Hypothalamus (tissue), 51 donors: ENCODE results near the gene TAPT1.
"Not testable (repeated sequence)": the region's sequence is repeated elsewhere in the genome, so short reads cannot be mapped to it uniquely, and the experiment has no call there.

ENCODE experiments used
- DNase-seq, 51 donors: peaks; one replicate each; lab custom pipeline; 2025; lab: John Stamatoyannopoulos, UW

The TAPT1 gene

GRCh38 chr4:16187455-16187854, 38.8 kb downstream of the TAPT1 start:
- no peak for DNase-seq

GRCh38 chr4:16186986-16187385, 39.3 kb downstream of the TAPT1 start:
- no peak for DNase-seq

DNA sequence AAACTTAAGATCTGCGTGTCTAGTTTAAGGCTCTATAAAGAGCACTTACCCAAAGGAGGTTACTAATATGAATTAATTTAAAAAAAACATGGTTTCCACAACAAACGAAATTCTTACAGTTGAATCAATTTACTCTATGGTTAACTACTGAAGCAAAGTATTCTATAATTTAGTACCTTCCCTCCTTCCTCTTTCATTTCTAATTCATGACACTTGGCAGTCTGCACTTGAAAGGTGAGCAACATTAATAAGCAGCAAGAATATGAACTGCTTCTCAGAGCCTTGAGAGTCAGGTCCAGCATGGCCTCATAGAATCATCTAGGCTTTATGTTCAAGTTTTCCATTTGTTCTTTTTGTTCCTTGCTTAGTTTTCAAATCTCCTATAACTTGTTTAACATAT, 42.7 kb downstream of the TAPT1 start:
- no peak for DNase-seq

DNA sequence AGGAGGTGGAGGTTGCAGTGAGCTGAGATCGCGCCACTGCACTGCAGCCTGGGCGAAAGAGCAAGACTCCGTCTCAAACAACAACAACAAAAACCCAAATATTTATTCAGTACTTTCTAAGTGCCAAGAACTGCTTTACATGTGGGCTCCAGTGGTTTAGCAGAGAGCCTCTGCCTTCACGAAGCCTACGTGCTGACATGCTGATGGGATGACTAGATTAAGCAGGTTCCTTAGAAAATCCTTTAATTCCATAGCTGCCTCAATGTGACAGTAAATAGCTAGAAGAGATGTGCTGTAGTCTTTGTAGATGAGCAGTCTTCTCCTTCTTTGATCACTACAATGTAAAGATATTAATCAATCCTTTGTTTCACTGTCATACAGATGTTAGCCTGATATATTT, 49.6 kb downstream of the TAPT1 start:
- no peak for DNase-seq

GRCh38 chr4:16171831-16172230, 54.4 kb downstream of the TAPT1 start:
- no peak for DNase-seq

DNA sequence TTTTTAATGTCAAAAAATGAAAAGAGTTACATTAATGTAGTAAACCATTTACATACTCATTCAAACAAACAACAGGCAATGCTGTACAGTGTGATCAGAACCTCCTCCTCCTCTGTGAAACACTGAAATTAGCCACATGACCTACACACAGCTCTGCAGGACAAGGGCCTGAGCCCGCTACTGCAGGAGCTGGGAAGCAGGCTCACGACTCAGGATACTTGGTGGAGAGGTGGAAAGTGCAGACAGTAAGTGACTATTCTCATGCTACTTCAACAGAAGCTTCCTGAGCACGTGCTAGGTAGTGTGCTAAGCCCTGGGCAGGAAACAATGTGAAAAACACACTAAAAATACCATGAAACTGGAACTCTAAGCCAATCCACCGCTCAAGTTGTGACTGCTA, 56.8 kb downstream of the TAPT1 start:
- no peak for DNase-seq

DNA sequence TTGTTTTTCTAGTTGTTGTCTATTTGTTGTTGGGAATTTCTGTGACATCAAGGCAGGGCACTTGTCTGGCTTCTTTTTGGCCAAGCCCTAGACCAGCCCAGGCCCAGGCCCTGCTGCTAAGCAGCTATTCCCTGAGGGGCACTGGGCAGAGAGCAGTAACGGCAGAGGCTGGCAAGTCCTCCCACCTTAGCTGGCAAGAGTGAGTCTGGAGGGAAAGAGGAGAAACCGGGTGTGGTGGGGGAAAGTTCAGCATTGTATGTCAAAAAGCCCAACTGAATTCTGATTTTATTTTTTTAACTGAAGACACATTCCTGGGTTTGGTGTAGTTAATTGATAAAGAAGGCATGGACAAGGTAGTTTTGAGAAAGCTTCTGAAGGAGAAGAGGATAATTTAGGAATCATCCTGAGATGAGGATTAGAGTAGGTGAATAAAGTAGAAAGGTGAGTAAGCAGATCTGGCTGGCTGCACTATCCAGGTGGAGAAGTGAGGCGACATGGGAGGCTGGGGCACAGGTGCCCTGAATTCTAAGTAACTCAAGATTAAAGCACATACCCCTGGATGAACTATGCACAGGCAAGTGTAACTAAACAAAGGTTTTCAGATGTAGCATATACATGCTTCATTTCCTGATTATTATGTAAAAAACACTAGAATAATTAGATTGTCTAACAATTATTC, 57.4 kb downstream of the TAPT1 start:
- no peak for DNase-seq

- DNase-seq: no peak
Measured at GRCh38 chr4:16168144-16168543, 58.1 kb downstream of the TAPT1 start.

DNA sequence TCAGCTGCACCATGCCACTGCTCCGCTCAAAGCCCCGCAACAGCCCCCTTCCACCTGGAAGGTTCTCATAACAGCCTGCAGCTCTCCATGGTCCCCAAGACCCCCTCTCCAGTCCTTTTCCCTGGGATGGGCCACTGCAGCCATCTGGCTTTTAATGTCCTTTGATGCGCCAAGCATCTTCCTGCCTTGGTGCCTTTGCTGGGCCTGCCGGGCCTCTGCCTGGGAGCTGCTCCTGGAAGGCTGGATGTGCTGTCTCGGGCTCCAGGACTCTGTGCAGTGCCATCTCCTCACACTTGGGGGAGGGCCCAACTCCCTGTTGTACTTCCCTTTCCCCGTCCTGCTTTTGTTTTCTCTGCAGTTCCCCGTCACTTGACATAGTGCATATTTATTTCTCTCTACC, 60.3 kb downstream of the TAPT1 start:
- no peak for DNase-seq

DNA sequence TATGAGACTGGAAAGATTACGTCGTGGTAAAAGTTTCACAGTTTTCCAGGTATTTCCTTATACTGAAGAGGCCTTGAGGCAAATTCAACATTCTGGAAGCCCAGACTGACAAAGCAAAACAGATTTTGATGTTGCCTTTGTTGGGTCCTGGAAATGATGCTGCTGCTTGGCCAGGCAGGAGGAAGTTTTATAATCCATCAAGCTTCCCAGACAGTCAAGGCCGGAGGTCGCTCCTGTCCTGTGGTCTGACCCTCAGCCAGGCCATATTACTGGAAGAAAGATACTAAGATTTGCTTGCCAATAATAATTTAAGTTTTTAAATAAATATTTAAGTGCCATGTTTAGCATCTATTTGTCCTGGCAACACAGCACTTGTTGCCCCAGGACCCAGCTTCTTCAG, 63.4 kb downstream of the TAPT1 start:
- DNase-seq: no peak

- no peak for DNase-seq
Measured at GRCh38 chr4:16161851-16162408, 64.3 kb downstream of the TAPT1 start.

GRCh38 chr4:16160457-16160856, 65.8 kb downstream of the TAPT1 start:
- DNase-seq: no peak

GRCh38 chr4:16159286-16159685, 67.0 kb downstream of the TAPT1 start:
- DNase-seq: no peak

DNA sequence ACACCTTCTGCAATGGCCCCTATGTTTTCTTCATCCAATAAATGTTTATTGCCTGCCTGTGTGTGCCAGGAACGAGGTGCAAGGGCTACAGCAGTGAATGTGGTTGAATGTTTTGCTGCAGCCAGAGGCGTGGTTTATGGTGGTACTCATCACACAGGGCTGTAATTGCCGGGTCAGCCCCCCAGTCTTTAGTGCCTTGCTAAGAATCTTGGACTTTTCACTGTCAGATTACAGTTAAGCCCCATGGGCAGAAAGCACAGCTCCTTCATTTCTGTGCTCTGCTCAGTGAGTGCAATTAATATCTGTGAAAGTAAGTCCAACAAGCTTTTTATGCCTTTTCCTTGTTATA, 67.8 kb downstream of the TAPT1 start:
- no peak for DNase-seq

DNA sequence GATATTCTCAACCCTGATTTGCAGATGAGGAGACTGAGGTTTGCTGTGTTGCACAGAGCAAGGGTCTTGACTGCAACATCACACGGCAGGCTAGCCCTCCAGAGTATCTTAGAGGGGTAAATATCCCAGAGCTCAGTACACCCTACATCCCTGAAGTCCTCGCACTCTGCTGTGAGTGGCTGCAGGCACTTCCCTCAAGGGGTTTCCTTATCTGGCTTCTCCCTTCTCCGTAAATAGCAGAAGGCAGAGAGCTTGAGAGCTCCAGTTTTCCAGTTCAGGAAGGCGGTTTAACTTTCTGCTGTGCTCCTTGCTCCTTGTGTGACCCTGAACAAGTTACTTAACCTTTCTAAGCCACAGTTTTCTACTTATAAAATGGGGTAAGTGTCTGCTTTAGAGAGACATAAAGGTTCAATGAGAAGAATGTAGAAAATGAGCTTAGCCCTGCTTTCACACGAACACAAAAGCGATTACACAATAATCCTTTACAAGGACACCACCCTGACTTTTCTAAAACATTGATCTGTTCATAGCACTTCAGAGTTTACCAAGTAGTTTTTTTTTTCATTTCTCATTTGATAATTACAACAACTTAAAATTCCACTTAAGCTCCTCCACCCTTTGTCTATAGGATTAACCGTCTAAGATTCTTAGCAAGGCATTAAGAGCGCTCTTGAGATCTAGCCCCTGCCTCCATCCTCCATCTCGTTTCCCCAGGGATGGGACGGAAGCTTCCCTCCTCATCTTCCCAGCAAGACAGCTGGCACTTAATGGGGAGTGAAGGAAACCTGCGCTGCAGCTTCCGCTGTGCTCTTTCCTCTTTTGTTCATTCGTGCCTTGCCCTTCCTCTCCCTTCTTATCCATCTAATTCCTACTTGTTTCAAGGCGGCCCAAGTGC, 68.4 kb downstream of the TAPT1 start:
- DNase-seq: no peak

GRCh38 chr4:16155528-16156169, 70.6 kb downstream of the TAPT1 start:
- DNase-seq: no peak

- no peak for DNase-seq
Measured at GRCh38 chr4:16154451-16154850, 71.8 kb downstream of the TAPT1 start.

DNA sequence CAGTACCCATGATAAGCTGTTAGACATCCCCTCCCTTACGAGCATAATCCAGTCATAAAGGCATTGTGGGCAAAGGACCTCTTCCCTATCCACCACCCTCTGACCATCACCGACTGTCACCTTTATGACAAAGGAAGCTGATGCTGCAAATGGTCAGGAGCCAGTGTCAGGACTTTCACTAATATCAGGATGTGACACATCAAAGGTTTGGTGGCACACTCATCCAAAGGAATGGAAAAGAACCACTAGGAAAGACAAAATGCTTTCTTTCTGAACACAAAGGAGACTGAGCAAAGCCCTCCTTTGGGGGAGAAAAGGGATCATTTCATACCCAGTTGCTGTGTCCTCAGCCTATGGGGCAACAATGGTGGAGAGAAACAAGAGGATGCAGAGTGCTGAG, 75.6 kb downstream of the TAPT1 start:
- DNase-seq: no peak

DNA sequence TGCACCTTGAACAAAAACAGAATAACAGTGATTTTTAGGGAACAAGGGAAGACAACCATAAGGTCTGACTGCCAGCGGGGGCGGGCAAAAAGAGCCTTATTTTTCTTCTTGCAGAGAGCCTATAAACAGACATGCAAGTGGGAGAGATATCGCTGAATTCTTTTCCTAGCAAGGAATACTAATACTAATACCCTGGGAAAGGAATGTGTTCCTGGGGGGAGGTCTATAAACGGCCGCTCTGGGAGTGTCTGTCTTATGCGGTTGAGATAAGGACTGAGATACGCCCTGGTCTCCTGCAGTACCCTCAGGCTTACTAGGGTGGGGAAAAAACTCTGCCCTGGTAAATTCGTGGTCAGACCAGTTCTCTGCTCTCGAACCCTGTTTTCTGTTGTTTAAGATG, 81.4 kb downstream of the TAPT1 start:
- not testable (repeated sequence) for DNase-seq

GRCh38 chr4:16142598-16143310, 83.5 kb downstream of the TAPT1 start:
- no peak for DNase-seq

DNA sequence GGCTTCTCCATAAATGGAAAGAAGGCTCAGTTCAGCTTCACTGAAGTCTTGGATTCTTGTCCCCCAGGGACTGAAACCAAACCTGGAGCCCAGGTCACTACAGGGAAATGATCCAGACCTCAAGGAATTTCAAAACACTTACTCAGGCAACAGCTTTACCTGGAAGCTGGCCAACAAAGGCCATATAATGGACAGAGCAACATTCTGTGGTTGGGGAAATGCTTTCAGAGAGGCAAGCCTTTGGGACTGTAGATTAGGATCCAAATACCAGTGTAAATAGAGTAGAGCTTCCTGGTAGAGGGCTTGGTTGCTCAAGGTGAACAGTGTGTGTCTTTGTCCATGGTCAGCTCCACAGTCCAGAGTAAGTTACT, 85.4 kb downstream of the TAPT1 start:
- DNase-seq: no peak
